Cardiac atrium fibroblast (primary cell): ENCODE results near the gene SMCP. TPM values are rescaled to one million over a fixed set of nuclear protein-coding genes. Genes with fewer than 3 reads are reported as not detected.

Experiments used
- total RNA-seq: library from RNA; depleted of rRNA; stranded (reverse); fragments of >200 nt; gene quantifications from 2 replicates; pipeline ENCODE4 v1.2.3, GENCODE V29; 2015

The SMCP gene
- total RNA-seq = not detected in 2 replicates

GRCh38 chr1:152878042-152878441, at the start of gene SMCP:
TSS of gene SMCP (plus strand) at chr1:152878322. CDS start at chr1:152884423, 6,101 bp downstream.

GRCh38 chr1:152842556-152842955, 35.6 kb upstream of the SMCP start, which contains the start of gene LCE6A:
TSS of gene LCE6A (plus strand) at chr1:152842856. CDS start at chr1:152843521, 665 bp downstream.

GRCh38 chr1:152859696-152860095, 18.4 kb upstream of the SMCP start, which contains the start of gene LCE7A:
TSS of gene LCE7A (plus strand) at chr1:152859996. CDS start at chr1:152860698, 702 bp downstream.

DNA sequence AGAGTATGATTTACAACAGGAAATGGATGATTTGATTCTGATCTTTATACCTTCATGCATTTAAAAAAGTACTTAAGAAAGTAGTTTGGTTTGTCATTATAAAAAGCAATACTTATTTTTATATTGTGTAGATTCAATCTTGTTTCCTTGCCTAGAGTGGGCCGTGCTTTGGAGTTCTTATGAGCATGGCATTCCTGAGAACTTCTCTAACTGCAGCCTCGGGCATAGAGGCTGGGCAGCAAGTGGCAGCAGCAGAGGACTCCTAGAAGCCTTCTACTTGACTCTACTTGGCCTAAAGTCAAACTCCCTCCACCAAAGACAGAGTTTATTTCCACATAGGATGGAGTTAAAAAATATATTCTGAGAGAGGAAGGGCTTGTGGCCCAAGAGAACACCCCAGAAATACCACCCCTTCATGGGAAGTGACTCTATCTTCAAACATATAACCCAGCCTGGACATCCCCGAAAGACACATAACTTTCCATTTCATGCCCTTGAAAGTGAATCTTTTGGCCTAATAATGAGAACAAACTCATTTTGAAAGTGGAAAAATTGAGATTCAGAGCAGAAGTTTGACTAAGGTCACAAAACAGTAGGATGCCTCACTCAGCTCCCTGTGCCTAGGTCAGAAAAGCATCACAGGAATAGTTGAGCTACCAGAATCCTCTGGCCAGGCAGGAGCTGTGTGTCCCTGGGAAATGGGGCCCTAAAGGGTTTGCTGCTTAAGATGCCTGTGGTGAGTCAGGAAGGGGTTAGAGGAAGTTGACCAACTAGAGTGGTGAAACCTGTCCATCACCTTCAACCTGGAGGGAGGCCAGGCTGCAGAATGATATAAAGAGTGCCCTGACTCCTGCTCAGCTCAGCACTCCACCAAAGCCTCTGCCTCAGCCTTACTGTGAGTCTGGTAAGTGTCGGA, 29.8 kb downstream of the SMCP start, which contains the start of gene IVL:
TSS of gene IVL (plus strand) at position 861 of the 916 bp plus-strand sequence. CDS start 1,252 bp downstream, outside the sequence.

Other genes with a start within 250 kb of the SMCP start
- gene LCE2D, start 214.9 kb upstream of the SMCP start, total RNA-seq = not detected in 2 replicates
- gene LCE2C, start 203.0 kb upstream of the SMCP start, total RNA-seq = not detected in 2 replicates
- gene LCE2B, start 192.2 kb upstream of the SMCP start, total RNA-seq = not detected in 2 replicates
- not detected in 2 replicates for gene LCE2A, start 180.0 kb upstream of the SMCP start, total RNA-seq
- not detected in 2 replicates for gene LCE4A, start 170.2 kb upstream of the SMCP start, total RNA-seq
- gene KPRP, start 120.3 kb upstream of the SMCP start, total RNA-seq = not detected in 2 replicates
- gene LCE1F, start 103.2 kb upstream of the SMCP start, total RNA-seq = not detected in 2 replicates
- not detected in 2 replicates for gene LCE1E, start 92.1 kb upstream of the SMCP start, total RNA-seq
- not detected in 2 replicates for gene LCE1D, start 81.6 kb upstream of the SMCP start, total RNA-seq
- not detected in 2 replicates for gene LCE1C, start 71.7 kb upstream of the SMCP start, total RNA-seq
- gene LCE1B, start 66.4 kb upstream of the SMCP start, total RNA-seq = not detected in 2 replicates
- not detected in 2 replicates for gene LCE1A, start 50.8 kb upstream of the SMCP start, total RNA-seq
- not detected in 2 replicates for gene LCE6A, start 35.5 kb upstream of the SMCP start, total RNA-seq
- not detected in 2 replicates for gene LCE7A, start 18.3 kb upstream of the SMCP start, total RNA-seq
- gene IVL, start 30.2 kb downstream of the SMCP start, total RNA-seq = not detected in 2 replicates
- gene SPRR5, start 68.9 kb downstream of the SMCP start, total RNA-seq = not detected in 2 replicates
- not detected in 2 replicates for gene SPRR4, start 92.3 kb downstream of the SMCP start, total RNA-seq
- not detected in 2 replicates for gene SPRR1A, start 105.8 kb downstream of the SMCP start, total RNA-seq
- not detected in 2 replicates for gene SPRR3, start 123.4 kb downstream of the SMCP start, total RNA-seq
- not detected in 2 replicates for gene SPRR1B, start 152.9 kb downstream of the SMCP start, total RNA-seq
- not detected in 2 replicates for gene SPRR2D, start 162.8 kb downstream of the SMCP start, total RNA-seq
- not detected in 2 replicates for gene SPRR2A, start 179.2 kb downstream of the SMCP start, total RNA-seq
- not detected in 2 replicates for gene SPRR2B, start 193.3 kb downstream of the SMCP start, total RNA-seq
- not detected in 2 replicates for gene SPRR2E, start 216.2 kb downstream of the SMCP start, total RNA-seq
- not detected in 2 replicates for gene SPRR2F, start 235.2 kb downstream of the SMCP start, total RNA-seq